Neural progenitor cell (in vitro differentiated cells): ENCODE data around the gene COL20A1. TPM values are rescaled to one million over a fixed set of nuclear protein-coding genes. Genes with fewer than 3 reads are reported as not detected.

Source experiments
- DNase-seq: peaks from one replicate; pipeline ENCODE4 v3.0.0-alpha.2; 2016; ENCODE audit warnings: low spot score
- H2AFZ ChIP-seq: fragments of 200-600 bp; sonication (generic); replicated peaks from 2 replicates; pipeline ENCODE4 v1.6.1; 2016; ENCODE audit warnings: antibody characterized with exemption
- H3F3A ChIP-seq: fragments of 200-600 bp; sonication (generic); 2 replicates; pipeline ENCODE4 v1.6.1; 2016; ENCODE audit warnings: antibody characterized with exemption, low read depth
- H3K27ac ChIP-seq: fragments of 200-600 bp; sonication (generic); 2 replicates; pipeline ENCODE4 v1.5.1; 2016; ENCODE audit warnings: mild to moderate bottlenecking
- H3K27me3 ChIP-seq: fragments of 200-600 bp; sonication (generic); 2 replicates; pipeline ENCODE4 v1.6.1; 2016; ENCODE audit warnings: mild to moderate bottlenecking, moderate library complexity
- H3K36me3 ChIP-seq: fragments of 200-600 bp; sonication (generic); 2 replicates; pipeline ENCODE4 v1.5.1; 2016
- H3K4me1 ChIP-seq: fragments of 200-600 bp; sonication (generic); 2 replicates; pipeline ENCODE4 v1.6.1; 2016; ENCODE audit warnings: mixed run types
- H3K4me2 ChIP-seq: fragments of 200-600 bp; sonication (generic); 2 replicates; pipeline ENCODE4 v1.6.1; 2016
- H3K4me3 ChIP-seq: fragments of 200-600 bp; sonication (generic); 2 replicates; pipeline ENCODE4 v1.5.1; 2016
- H3K79me2 ChIP-seq: fragments of 200-600 bp; sonication (generic); 2 replicates; pipeline ENCODE4 v1.6.1; 2016; ENCODE audit warnings: low read depth
- H3K9ac ChIP-seq: fragments of 200-600 bp; sonication (generic); 2 replicates; pipeline ENCODE4 v1.6.1; 2016
- H3K9me3 ChIP-seq: fragments of 200-600 bp; sonication (generic); 2 replicates; pipeline ENCODE4 v1.5.1; 2016; ENCODE audit warnings: low read depth
- H4K20me1 ChIP-seq: fragments of 200-600 bp; sonication (generic); 2 replicates; pipeline ENCODE4 v1.6.1; 2016; ENCODE audit warnings: low read depth
- H3K27ac Mint-ChIP-seq: 3 replicates; pipeline ENCODE4 v1.8.0; 2021; ENCODE audit warnings: mixed read lengths
- H3K27me3 Mint-ChIP-seq: 2 replicates; pipeline ENCODE4 v1.8.0; 2022; ENCODE audit warnings: low read depth, mild to moderate bottlenecking, inconsistent platforms, moderate library complexity, mixed read lengths; ENCODE audit not compliant: insufficient read depth
- H3K36me3 Mint-ChIP-seq: 3 replicates; pipeline ENCODE4 v1.8.0; 2021; ENCODE audit warnings: mixed read lengths
- H3K4me1 Mint-ChIP-seq: 3 replicates; pipeline ENCODE4 v1.8.0; 2021; ENCODE audit warnings: mixed read lengths
- H3K4me3 Mint-ChIP-seq: 3 replicates; pipeline ENCODE4 v1.8.0; 2021; ENCODE audit warnings: mild to moderate bottlenecking, moderate library complexity, mixed read lengths
- H3K9me3 Mint-ChIP-seq: 3 replicates; pipeline ENCODE4 v1.8.0; 2020; ENCODE audit warnings: mixed read lengths
- EZH2 ChIP-seq: fragments of 200-600 bp; sonication (generic); IDR thresholded peaks from 2 replicates; pipeline ENCODE4 v1.6.1; 2017; ENCODE audit warnings: antibody characterized with exemption, mild to moderate bottlenecking, moderate library complexity
- EZH2phosphoT487 ChIP-seq: fragments of 200-600 bp; sonication (generic); IDR thresholded peaks from 2 replicates; pipeline ENCODE4 v1.6.1; 2017; ENCODE audit warnings: antibody characterized with exemption
- total RNA-seq: library from RNA; depleted of rRNA; stranded (reverse); fragments of >200 nt; gene quantifications from 2 replicates; pipeline ENCODE4 v1.2.3, GENCODE V29; 2015; ENCODE audit warnings: low replicate concordance
- TF ChIP-seq, protein P1 (sequence below): fragments of 200-600 bp; sonication (generic); IDR thresholded peaks from 2 replicates; pipeline ENCODE4 v1.5.1; 2017; ENCODE audit warnings: antibody characterized with exemption, mild to moderate bottlenecking

Gene COL20A1
- total RNA-seq, 1 donor from 2014 or later = 0.37 TPM

DNA sequence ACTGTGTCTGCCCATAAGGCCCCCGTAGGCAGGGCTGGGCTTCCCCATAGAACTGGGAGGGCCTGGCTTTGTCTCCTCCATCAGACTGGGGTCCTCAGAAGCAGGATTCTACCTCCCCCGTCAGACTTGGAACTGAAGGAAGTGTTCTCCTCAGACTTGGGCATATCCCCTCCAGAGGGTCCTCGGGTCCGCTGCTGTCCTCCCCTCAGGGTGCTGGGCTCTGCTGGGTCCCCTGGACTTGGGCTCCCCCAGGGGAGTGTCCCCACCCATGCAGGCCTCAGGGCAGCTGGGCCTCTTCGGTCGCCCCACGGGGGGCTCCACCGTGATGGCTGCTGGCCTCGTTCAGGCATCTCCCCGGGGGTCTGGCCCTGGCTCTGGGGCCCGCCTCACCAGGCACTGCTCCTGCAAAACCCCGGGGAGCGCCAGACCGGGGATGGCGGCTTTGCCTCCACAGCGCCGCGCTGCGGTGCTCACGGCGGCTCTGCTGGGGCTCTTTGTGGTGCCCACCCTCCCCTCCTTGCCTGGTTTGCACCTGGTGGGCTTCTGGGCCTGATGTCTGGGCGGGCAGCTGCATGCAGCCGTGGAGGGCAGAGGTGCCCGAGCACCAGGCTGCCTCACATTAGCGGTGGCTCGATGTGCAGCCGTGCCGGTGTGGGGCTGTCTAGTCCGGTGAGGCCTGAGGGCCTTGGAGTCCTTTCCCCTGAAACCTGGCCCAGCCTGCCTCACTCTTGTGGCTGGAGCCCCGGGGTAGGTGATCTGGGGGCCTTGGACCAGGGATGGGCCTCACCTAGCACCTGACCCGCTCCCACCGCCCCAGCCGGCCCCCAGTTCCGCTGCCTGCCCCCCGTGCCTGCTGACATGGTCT is 13.9 kb downstream of the COL20A1 start:
- DNase-seq = no peak
- Histone ChIP-seq H3K9me3 (no peaks in the 10 kb centered on the region), H3K4me1 (peaks cover 3% of the 10 kb centered on the region), H3K4me3 (no peak overlapping the region), H3K4me2 (no peak overlapping the region), H3K9ac (no peak overlapping the region), H2AFZ (no peak overlapping the region), H3F3A (peaks cover 8% of the 10 kb centered on the region), H3K27ac (no peak overlapping the region), H3K27me3 (no peaks in the 10 kb centered on the region), H3K36me3 (no peaks in the 10 kb centered on the region), H4K20me1 (peaks cover 4% of the 10 kb centered on the region), H3K79me2 (no peaks in the 10 kb centered on the region)
- Mint-ChIP-seq H3K27me3 (peaks cover 13% of the 10 kb centered on the region), H3K4me1 (peaks cover 12% of the 10 kb centered on the region), H3K9me3 (no peaks in the 10 kb centered on the region), H3K4me3 (no peak overlapping the region), H3K27ac (no peak overlapping the region), H3K36me3 (no peaks in the 10 kb centered on the region)
- TF ChIP-seq EZH2phosphoT487 (no peak), EZH2 (no peak)
- TF ChIP-seq, protein P1, sequence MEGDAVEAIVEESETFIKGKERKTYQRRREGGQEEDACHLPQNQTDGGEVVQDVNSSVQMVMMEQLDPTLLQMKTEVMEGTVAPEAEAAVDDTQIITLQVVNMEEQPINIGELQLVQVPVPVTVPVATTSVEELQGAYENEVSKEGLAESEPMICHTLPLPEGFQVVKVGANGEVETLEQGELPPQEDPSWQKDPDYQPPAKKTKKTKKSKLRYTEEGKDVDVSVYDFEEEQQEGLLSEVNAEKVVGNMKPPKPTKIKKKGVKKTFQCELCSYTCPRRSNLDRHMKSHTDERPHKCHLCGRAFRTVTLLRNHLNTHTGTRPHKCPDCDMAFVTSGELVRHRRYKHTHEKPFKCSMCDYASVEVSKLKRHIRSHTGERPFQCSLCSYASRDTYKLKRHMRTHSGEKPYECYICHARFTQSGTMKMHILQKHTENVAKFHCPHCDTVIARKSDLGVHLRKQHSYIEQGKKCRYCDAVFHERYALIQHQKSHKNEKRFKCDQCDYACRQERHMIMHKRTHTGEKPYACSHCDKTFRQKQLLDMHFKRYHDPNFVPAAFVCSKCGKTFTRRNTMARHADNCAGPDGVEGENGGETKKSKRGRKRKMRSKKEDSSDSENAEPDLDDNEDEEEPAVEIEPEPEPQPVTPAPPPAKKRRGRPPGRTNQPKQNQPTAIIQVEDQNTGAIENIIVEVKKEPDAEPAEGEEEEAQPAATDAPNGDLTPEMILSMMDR = no peak

DNA sequence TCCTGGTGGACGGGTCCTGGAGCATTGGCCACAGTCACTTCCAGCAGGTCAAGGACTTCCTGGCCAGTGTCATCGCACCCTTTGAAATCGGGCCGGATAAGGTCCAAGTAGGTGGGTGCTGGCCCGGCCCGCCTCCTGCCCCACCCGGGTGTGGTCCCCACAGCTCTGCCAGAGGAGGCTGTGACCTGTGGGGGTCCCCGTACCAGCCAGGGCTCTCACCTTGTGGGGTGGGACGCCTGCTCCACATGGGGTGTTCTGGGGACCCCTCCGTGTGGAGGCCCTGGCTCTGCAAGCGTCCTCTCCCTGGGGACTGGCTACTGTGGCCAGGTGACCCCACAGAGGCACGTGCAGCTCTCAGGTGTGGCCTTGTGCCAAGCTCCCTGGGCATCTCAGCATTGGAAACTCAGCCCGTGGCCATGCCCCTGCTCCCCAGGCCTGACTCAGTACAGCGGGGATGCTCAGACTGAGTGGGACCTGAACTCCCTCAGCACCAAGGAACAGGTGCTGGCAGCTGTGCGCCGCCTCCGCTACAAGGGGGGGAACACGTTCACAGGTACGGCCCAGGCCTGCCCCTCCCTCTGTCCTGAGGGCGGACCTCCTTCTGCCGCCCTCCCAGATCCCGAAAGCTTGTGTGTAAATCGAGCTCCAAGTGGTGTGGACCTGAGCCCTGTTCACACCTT is 14.7 kb downstream of the COL20A1 start:
- H3K27me3 ChIP-seq = no peaks in the 10 kb centered on the region
- peaks cover 10% of the 10 kb centered on the region for H3K27me3 Mint-ChIP-seq
- H3K4me1 ChIP-seq = peaks cover 3% of the 10 kb centered on the region
- H2AFZ ChIP-seq = no peak overlapping the region
- no peak overlapping the region for H3K9ac ChIP-seq
- H3K4me2 ChIP-seq = no peak overlapping the region
- peaks cover 12% of the 10 kb centered on the region for H3K4me1 Mint-ChIP-seq
- H3K9me3 ChIP-seq = no peaks in the 10 kb centered on the region
- no peak overlapping the region for H3K4me3 Mint-ChIP-seq
- no peaks in the 10 kb centered on the region for H3K79me2 ChIP-seq
- no peaks in the 10 kb centered on the region for H3K36me3 ChIP-seq
- TF ChIP-seq EZH2 (no peak), EZH2phosphoT487 (no peak)
- TF ChIP-seq, protein P1 = no peak
- no peaks in the 10 kb centered on the region for H3K36me3 Mint-ChIP-seq
- DNase-seq = no peak
- peaks cover 4% of the 10 kb centered on the region for H4K20me1 ChIP-seq
- no peak overlapping the region for H3K27ac Mint-ChIP-seq
- H3K4me3 ChIP-seq = no peak overlapping the region
- peaks cover 6% of the 10 kb centered on the region for H3F3A ChIP-seq
- H3K27ac ChIP-seq = no peak overlapping the region
- H3K9me3 Mint-ChIP-seq = no peaks in the 10 kb centered on the region

DNA sequence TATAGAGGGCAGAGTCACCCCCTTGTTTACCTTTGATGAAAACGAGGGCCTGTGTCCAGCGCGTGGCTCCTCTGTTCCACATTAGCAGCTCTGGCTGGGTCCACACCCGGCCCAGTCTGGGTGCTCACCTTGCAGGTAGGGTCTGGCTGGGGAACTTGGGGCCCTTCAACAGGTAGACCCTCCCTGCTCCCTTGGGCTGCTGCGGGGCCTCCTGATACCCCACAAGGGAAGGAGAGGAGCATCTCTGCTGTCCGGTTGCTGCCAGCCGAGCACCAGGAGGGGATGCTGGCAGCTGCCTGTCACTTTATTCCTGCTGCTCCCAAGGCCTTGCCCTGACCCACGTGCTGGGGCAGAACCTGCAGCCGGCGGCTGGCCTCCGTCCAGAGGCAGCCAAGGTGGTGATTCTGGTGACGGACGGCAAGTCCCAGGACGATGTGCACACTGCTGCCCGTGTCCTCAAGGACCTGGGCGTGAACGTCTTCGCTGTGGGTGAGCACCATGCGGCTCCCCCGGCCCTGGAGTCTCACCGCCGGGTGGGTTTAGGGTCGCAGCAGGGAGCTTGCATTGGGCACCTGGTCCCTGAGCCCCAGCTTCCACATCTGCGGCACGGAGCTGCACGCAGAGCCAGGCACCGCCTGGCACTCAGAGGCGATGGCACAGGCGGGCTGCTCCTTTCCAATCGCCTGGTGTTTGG is 15.4 kb downstream of the COL20A1 start:
- Histone ChIP-seq H3K27me3 (no peaks in the 10 kb centered on the region), H3K79me2 (no peaks in the 10 kb centered on the region), H4K20me1 (peaks cover 4% of the 10 kb centered on the region), H2AFZ (no peak overlapping the region), H3K4me2 (no peak overlapping the region), H3F3A (no peaks in the 10 kb centered on the region), H3K4me3 (no peak overlapping the region), H3K9ac (no peak overlapping the region), H3K27ac (no peak overlapping the region), H3K36me3 (no peaks in the 10 kb centered on the region), H3K9me3 (no peaks in the 10 kb centered on the region), H3K4me1 (peaks cover 3% of the 10 kb centered on the region)
- Mint-ChIP-seq H3K27me3 (peaks cover 7% of the 10 kb centered on the region), H3K27ac (no peak overlapping the region), H3K4me3 (no peak overlapping the region), H3K36me3 (no peaks in the 10 kb centered on the region), H3K4me1 (peaks cover 12% of the 10 kb centered on the region), H3K9me3 (no peaks in the 10 kb centered on the region)
- TF ChIP-seq, protein P1 = no peak
- no peak for TF ChIP-seq EZH2
- no peak for TF ChIP-seq EZH2phosphoT487
- DNase-seq = no peak
